Stimulated activated naive CD4-positive, alpha-beta T cell (primary cell): ENCODE measurements around the gene C1QTNF4.
"Not testable (repeated sequence)": the region's sequence is repeated elsewhere in the genome, so short reads cannot be mapped to it uniquely, and the experiment has no call there.

Source experiments
- DNase-seq, 6 experiments: peaks; one replicate each; lab custom pipeline; 2025; lab: John Stamatoyannopoulos, UW

C1QTNF4 gene

DNA sequence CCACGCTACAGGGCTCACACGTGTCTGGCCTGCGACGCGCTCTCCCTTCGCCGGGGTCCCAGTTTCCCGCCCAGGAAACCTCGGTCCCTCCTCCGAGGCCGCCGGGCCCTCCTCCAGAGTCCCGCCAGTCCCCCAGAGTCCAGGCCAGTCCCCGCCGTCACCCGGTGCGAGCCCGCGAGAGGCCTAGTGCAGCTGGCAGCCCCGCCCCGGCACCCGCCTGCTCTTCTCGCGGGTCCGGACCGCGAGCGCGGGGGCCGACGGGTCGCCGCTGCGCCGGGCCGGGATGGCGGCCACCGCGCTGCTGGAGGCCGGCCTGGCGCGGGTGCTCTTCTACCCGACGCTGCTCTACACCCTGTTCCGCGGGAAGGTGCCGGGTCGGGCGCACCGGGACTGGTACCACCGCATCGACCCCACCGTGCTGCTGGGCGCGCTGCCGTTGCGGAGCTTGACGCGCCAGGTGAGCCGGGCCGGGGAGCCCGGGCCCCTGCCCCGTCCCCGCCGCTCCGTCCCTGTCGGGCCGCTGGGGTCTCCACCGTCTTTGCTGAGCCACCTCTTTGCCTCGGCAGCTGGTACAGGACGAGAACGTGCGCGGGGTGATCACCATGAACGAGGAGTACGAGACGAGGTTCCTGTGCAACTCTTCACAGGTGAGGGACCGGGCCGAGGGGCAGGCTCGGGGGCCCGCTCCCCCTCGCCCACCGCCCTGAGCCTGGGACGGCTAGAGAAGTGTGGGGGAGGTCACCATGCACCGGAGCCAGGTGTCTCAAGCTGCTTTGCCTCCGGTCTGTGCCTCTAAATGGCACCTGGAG lies 28.7 kb downstream of the C1QTNF4 start, which contains the start of gene PTPMT1:
Gene PTPMT1, plus strand, starts transcription at position 260 of the 809 bp plus-strand sequence. Its CDS starts 24 bp downstream, at position 284.
- DNase-seq: peak; percentile 37 to 74 (median 46)

GRCh38 chr11:47564933-47565339 lies 29.3 kb downstream of the C1QTNF4 start:
- no peak for DNase-seq

DNA sequence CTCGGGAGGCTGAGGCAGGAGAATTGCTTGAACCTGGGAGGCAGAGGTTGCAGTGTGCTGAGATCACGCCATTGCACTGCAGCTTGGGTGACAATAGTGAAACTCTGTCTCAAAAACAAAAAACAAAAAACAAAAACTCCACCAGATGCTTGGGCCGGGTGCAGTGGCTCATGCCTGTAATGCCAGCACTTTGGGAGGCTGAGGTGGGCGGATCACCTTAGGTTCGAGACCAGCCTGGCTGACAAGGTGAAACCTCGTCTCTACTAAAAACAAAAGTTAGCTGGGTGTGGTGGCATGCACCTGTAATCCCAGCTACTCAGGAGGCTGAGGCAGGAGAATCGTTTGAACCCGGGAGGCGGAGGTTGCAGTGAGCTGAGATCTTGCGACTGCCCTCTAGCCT lies 29.8 kb downstream of the C1QTNF4 start:
- DNase-seq: not testable (repeated sequence)

GRCh38 chr11:47562393-47562792 lies 31.8 kb downstream of the C1QTNF4 start:
- not testable (repeated sequence) for DNase-seq

DNA sequence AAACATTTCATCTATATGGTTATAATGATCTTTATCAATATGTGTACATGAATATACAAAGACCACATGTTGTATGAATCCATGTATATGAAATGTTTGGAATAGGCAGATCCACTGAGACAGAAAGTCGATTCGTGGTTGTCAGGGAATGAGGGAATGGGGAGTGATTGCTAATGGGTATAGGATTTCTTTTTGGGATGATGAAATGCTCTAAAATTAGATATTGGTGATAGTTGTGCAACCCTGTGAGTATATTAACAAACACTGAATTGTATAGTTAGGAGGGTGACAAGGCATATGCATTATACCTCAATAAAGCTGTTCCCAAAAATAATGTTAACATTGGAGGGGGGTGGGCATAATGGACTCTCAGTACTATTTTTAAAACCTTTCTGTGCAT lies 33.8 kb downstream of the C1QTNF4 start:
- no peak for DNase-seq

DNA sequence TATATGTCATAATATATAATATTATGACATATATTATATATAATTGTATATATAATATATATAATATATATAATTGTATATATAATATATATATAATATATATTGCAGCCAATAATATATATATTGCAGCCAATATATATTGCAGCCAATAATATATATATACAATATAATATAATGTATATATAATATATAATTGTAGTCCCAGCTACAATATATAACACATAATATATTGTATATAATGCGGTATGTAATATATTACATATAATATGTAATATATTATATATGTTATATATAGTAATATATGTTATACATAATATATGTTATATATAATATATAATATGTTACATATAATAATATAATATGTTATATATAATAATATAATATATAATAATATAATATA lies 35.5 kb downstream of the C1QTNF4 start:
- DNase-seq: no peak

DNA sequence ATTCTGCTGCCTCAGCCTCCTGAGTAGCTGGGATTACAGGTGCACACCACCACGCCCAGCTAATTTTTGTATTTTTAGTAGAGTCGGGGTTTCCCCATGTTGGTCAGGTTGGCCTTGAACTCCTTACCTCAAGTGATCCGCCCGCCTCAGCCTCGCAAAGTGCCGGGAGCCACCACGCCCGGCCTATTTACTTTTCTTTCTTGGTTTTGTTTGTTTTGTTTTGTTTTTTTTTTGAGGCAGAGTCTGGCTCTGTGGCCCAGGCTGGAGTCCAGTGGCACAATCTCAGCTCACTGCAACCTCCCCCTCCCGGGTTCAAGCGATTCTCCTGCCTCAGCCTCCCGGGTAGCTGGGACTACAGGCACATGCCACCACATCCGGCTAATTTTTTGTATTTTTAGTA lies 37.2 kb downstream of the C1QTNF4 start:
- DNase-seq: not testable (repeated sequence)

DNA sequence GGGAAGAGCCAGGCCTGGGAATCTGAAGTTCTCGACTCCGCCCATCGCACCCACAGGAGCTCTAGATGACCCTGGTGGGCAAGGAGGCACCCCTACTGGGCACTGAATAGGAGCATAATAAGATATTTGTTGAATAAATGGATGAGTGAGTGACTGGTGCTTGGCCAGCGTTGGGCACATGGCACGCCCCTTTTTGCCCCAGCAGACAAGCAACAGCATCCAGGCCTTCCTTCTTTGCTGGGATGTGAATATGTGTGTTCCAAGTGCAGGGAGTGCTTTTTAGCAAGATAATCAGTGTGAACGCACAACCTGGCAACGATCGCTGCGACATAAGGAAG lies 40.8 kb downstream of the C1QTNF4 start:
- no peak for DNase-seq

- peak; percentile 84 to 91 (median 88) for DNase-seq
These were observed 41.4 kb downstream of the C1QTNF4 start, which contains the start of gene CELF1 for GRCh38 chr11:47552566-47553405. Gene CELF1, minus strand, starts transcription at chr11:47553132. Its CDS starts 53,609 bp downstream, at chr11:47499523.

DNA sequence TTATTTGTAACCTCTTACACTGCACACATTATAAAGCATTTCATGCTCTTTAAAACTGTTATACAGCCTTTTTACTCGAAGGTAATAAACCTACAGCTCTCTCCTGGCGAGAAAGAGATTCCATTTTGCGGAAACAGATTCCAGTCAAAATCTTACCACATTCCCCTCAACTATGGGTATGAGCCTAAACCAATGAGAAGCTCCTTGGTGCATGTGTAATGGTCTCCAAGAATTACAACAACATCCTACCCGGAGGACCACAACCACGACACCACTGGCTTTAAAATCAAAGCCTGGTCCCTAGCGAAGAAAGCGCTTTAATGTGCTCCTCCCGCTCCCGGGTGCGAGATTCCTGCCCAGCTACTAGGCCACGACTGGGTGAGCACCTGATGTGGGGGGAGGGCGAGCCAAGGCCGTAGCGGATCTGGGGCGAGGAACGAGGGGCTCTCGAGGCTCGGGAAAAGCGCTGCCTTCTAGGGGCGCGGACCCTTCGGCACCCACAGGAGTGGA lies 42.1 kb downstream of the C1QTNF4 start:
- DNase-seq: no peak

DNA sequence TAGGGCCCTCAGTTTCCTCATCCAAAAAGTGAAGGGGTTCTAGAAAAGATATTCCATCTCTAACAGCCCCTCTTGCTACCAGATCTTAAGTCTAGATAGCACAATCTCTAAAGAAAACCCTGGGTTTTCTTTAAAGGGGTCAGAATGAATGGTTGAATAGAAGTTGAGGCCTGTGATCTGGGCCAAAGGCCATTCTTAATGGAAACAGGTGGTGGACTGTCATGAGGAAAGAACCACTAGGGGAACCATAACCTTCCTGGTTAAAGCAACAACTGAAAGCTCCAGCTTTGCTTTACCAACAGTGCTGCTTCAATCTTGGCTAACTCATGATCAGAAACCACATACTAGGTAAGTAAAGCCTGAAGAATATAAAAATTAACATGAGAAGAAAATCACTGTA lies 43.1 kb downstream of the C1QTNF4 start:
- no peak for DNase-seq

- DNase-seq: no peak
These were observed 43.7 kb downstream of the C1QTNF4 start for GRCh38 chr11:47550288-47551047.

- DNase-seq: not testable (repeated sequence)
These were observed 47.9 kb downstream of the C1QTNF4 start for GRCh38 chr11:47546274-47546673.

- DNase-seq: no peak
These were observed 48.9 kb downstream of the C1QTNF4 start for GRCh38 chr11:47545298-47545697.

- no peak for DNase-seq
These were observed 53.1 kb downstream of the C1QTNF4 start for GRCh38 chr11:47541070-47541469.

DNA sequence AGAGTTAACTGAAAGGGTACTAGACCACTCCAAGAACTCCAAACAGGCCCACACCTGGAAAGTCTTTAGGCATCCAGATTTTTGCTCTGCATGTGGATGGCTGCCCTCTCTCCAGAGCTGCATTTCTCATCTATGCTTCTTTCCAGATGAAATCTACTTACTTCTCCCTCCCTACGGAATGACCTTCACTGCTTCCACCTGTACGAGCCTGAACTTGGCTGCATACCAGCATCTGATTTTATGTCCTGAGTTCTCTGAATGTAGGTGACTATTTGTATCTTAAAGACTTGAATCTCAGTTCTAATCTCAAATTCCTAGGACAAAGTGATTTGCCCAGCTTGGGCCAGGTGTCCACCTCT lies 54.6 kb downstream of the C1QTNF4 start:
- DNase-seq: no peak
